ENCODE measurements around the gene CDK14. TPM values are rescaled to one million over a fixed set of nuclear protein-coding genes. Genes with fewer than 3 reads are reported as not detected.

The CDK14 gene
- total and polyA plus RNA-seq, 2 donors (not counting 3 experiments of a cell fraction or from before 2014, with no cell fraction given): 5.5 to 34.2 TPM

GRCh38 chr7:90858546-90858945 lies 262.4 kb downstream of the CDK14 start:
- Histone ChIP-seq H3K4me3 (replicated peaks in 1 of 3; ENCODE audit: insufficient read depth in 1 of 3, low read depth in 1 of 3, low read length in 3 of 3) (no peak overlapping the region), H3K79me2 (ENCODE audit: control insufficient read depth, insufficient read depth, low read length) (no peaks in the 10 kb centered on the region), H4K20me1 (replicated peaks; ENCODE audit: control insufficient read depth, extremely low read depth, insufficient read depth, low read length) (no peaks in the 10 kb centered on the region), H3K4me2 (ENCODE audit: insufficient read depth, low read length) (no peak overlapping the region), H3K27me3 (ENCODE audit: control insufficient read depth in 2 of 2, insufficient read depth in 2 of 2, low read length in 2 of 2) (no peaks in the 10 kb centered on the region), H3K4me1 (ENCODE audit: control insufficient read depth, extremely low read depth, insufficient read depth, low read length) (no peaks in the 10 kb centered on the region), H3K9ac (replicated peaks; ENCODE audit: extremely low read depth, insufficient read depth, low read length) (no peak overlapping the region), H3K36me3 (ENCODE audit: control insufficient read depth in 2 of 2, extremely low read depth in 1 of 2, insufficient read depth in 2 of 2, low read length in 2 of 2) (no peaks in the 10 kb centered on the region), H2AFZ (ENCODE audit: low read depth, low read length) (no peak overlapping the region), H3K9me3 (replicated peaks; ENCODE audit: control insufficient read depth, insufficient read depth, low read length) (no peaks in the 10 kb centered on the region), H3K27ac (ENCODE audit: insufficient read depth, low read depth, low read length) (no peak overlapping the region), H3K9me1 (replicated peaks; ENCODE audit: control insufficient read depth, extremely low read depth, insufficient read depth, low read length) (no peaks in the 10 kb centered on the region)
- no peak for FAIRE-seq
- BruUV-seq (replicated peaks): no TSS peak
- no peak for DNase-seq (ENCODE audit: low read depth, low spot score)
- dilution Hi-C loops (cut with MboI; ENCODE audit: extremely low pct_ligation_motif_present, low sequenced_read_pairs) (no loop called here), intact Hi-C loops (cut with micrococcal nuclease) (no loop called here)
- ChIA-PET CTCF (interaction anchor here (1.0 kb wide), 1 partner anchor 16 kb away, joined by 4 read pairs; no protein-coding TSS in a partner anchor), POLR2A (no interaction called here)
- TF ChIP-seq CTCF (IDR thresholded peaks at IDR 0.05; ENCODE audit: extremely low read depth in 1 of 2, insufficient read depth in 1 of 2, low read depth in 1 of 2, low read length in 2 of 2): no peak
- no peak for TF ChIP-seq POLR2A (IDR thresholded peaks at IDR 0.05; ENCODE audit: low read depth, low read length)
- no peak for TF ChIP-seq FOS (IDR thresholded peaks at IDR 0.05; ENCODE audit: borderline replicate concordance, insufficient read depth, low read length)
- TF ChIP-seq MYC (IDR thresholded peaks at IDR 0.05; ENCODE audit: low read depth, low read length): no peak
- TF ChIP-seq JUN (IDR thresholded peaks at IDR 0.05; ENCODE audit: borderline replicate concordance, insufficient read depth, insufficient read length, low read depth): no peak

GRCh38 chr7:90859521-90859920 lies 263.4 kb downstream of the CDK14 start:
- H3K79me2 ChIP-seq (ENCODE audit: control insufficient read depth, insufficient read depth, low read length): no peaks in the 10 kb centered on the region
- TF ChIP-seq POLR2A (IDR thresholded peaks at IDR 0.05; ENCODE audit: low read depth, low read length) (no peak), GATA2 (IDR thresholded peaks at IDR 0.05; ENCODE audit: insufficient read depth, insufficient read length, low read depth, low read length) (no peak), EZH2 (IDR thresholded peaks at IDR 0.05; ENCODE audit: borderline replicate concordance, low read depth, low read length, severe bottlenecking) (no peak), POLR2AphosphoS5 (IDR thresholded peaks at IDR 0.05; ENCODE audit: insufficient read depth, low read depth, low read length) (no peak), MAX (IDR thresholded peaks at IDR 0.05; ENCODE audit: insufficient read depth, insufficient read length) (no peak), JUN (IDR thresholded peaks at IDR 0.05; ENCODE audit: borderline replicate concordance, insufficient read depth, insufficient read length, low read depth) (no peak), FOS (IDR thresholded peaks at IDR 0.05; ENCODE audit: borderline replicate concordance, insufficient read depth, low read length) (no peak), MYC (IDR thresholded peaks at IDR 0.05; ENCODE audit: low read depth, low read length) (no peak), CTCF (IDR thresholded peaks at IDR 0.05; ENCODE audit: extremely low read depth in 1 of 2, insufficient read depth in 1 of 2, low read depth in 1 of 2, low read length in 2 of 2) (no peak)
- no peaks in the 10 kb centered on the region for H3K9me1 ChIP-seq (replicated peaks; ENCODE audit: control insufficient read depth, extremely low read depth, insufficient read depth, low read length)
- DNase-seq (ENCODE audit: low read depth, low spot score): no peak
- no peak overlapping the region for H3K4me2 ChIP-seq (ENCODE audit: insufficient read depth, low read length)
- no peak overlapping the region for H3K9ac ChIP-seq (replicated peaks; ENCODE audit: extremely low read depth, insufficient read depth, low read length)
- H2AFZ ChIP-seq (ENCODE audit: low read depth, low read length): no peak overlapping the region
- H3K9me3 ChIP-seq (replicated peaks; ENCODE audit: control insufficient read depth, insufficient read depth, low read length): no peaks in the 10 kb centered on the region
- no peak overlapping the region for H3K27ac ChIP-seq (ENCODE audit: insufficient read depth, low read depth, low read length)
- ChIA-PET CTCF (no interaction called here), POLR2A (no interaction called here)
- intact Hi-C loops (cut with micrococcal nuclease): no loop called here
- H3K36me3 ChIP-seq (ENCODE audit: control insufficient read depth in 2 of 2, extremely low read depth in 1 of 2, insufficient read depth in 2 of 2, low read length in 2 of 2): no peaks in the 10 kb centered on the region
- H3K4me1 ChIP-seq (ENCODE audit: control insufficient read depth, extremely low read depth, insufficient read depth, low read length): no peaks in the 10 kb centered on the region
- H4K20me1 ChIP-seq (replicated peaks; ENCODE audit: control insufficient read depth, extremely low read depth, insufficient read depth, low read length): no peaks in the 10 kb centered on the region
- H3K27me3 ChIP-seq (ENCODE audit: control insufficient read depth in 2 of 2, insufficient read depth in 2 of 2, low read length in 2 of 2): no peaks in the 10 kb centered on the region
- no TSS peak for BruUV-seq (replicated peaks)
- dilution Hi-C loops (cut with MboI; ENCODE audit: extremely low pct_ligation_motif_present, low sequenced_read_pairs): no loop called here
- FAIRE-seq: no peak
- no peak overlapping the region for H3K4me3 ChIP-seq (replicated peaks in 1 of 3; ENCODE audit: insufficient read depth in 1 of 3, low read depth in 1 of 3, low read length in 3 of 3)
